GM12891 (cell line): Measurements from ENCODE around the gene TMEM178A.

Source experiments
- PAX5 ChIP-seq: IDR thresholded peaks from 2 replicates; pipeline ENCODE4 v1.6.1; 2011; ENCODE audit warnings: low read length, moderate library complexity, mild to moderate bottlenecking; ENCODE audit not compliant: insufficient read depth, severe bottlenecking
- POLR2A ChIP-seq: IDR thresholded peaks from 2 replicates; pipeline ENCODE4 v1.6.1; 2011; ENCODE audit warnings: low read depth, low read length, control low read depth
- POLR2AphosphoS5 ChIP-seq: IDR thresholded peaks from 2 replicates; pipeline ENCODE4 v1.6.1; 2011; ENCODE audit warnings: low read depth, low read length, control low read depth
- POU2F2 ChIP-seq: IDR thresholded peaks from 2 replicates; pipeline ENCODE4 v1.6.1; 2011; ENCODE audit warnings: low read depth, mild to moderate bottlenecking, control low read depth, low read length, moderate library complexity
- SPI1 ChIP-seq: IDR thresholded peaks from 2 replicates; pipeline ENCODE4 v1.6.1; 2011; ENCODE audit warnings: low read depth, low read length, control low read depth
- TAF1 ChIP-seq: IDR thresholded peaks from 2 replicates; pipeline ENCODE4 v1.6.1; 2011; ENCODE audit warnings: low read depth, low read length, control low read depth

DNA sequence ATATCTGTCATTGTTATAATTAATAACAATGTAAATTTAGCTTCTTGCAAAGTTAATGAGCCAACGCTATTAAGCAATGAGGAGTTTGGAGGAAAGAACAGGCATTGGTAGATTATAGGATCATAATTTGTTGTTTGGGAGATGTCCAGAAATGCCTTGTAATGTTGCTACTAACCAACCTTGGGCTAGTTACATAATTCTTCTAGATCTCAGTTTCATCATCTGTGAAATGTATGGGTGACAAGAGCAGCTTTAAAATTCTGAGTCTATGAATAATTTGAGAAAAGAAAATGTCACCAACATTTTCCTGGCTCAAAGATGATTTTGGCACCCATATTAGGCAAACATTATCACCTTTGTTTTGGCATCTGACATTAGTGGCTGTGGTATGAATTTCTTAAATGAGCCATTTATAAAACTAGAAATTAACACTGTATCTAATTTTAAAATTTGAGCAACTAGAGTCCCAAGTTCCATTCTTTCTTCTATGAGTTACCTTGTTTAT, 2.9 kb downstream of the TMEM178A start:
- TF ChIP-seq POLR2AphosphoS5 (no peak), POLR2A (no peak), TAF1 (no peak), POU2F2 (no peak), SPI1 (no peak), PAX5 (no peak)
